ENCODE data around the gene SMARCAD1.
A peak's percentile ranks its signal among the peaks of the same experiment; 100 is the strongest.

The SMARCAD1 gene

DNA sequence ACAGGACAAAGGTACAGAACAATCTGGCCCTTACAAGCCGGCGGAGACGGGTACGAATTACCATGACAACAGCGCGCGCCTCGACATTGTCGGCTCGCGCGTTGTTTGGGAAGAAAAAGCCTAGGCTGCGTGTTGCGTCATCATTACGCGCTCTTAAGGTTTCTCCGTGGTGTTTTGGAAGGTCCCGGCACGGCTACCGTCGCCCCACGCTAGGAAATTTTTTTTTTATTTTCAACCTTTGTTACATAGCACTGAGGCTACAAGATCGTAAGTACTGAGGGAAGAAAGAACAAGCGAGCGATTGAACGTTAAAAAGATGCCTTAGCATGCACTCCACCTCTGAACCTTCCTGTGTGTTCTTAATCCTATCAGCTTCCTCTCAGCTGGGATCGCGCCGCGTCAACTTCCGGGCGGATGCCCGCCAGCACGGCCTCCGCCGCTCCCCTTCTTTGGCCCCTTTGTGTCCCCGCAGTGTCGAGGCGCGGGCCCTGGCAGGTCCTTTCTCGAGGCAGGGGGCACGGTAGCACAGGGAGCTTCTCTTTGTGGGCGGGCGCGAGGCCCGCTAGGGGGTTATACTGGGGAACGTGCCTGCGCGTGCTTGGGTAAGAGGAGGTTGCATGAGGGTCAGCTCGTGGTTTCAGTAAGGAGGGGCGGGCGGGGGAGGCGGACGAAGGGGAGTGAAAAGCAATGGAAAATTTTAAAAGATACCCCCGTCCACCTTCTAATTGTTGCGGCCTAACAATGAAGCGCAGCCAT, at the start of gene SMARCAD1:
Gene SMARCAD1, plus strand, starts transcription at position 397 of the 756 bp plus-strand sequence. CDS start 530 bp downstream, outside the sequence.
- DNase-seq = peak; percentile 84

DNA sequence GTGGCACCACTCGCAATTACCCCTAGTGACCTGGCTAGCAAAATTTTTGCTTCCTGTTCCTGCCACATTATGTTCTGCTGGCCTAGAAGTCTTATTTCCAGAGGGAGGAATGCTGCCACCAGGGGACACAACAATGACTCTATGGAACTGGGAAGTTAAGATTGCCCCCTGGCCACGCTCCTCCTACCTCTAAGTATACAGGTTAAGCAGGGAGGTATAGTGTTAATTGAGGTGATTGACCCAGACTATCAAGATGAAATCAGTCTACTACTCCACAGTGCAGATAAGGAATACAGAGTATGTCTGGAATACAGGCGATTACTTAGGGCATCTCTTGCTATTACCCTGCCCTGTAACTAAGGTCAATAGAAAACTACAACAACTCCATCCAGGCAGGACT, 48.8 kb upstream of the SMARCAD1 start:
- no peak for DNase-seq

- DNase-seq = no peak
These were observed 47.9 kb upstream of the SMARCAD1 start for GRCh38 chr4:94159790-94160189.

DNA sequence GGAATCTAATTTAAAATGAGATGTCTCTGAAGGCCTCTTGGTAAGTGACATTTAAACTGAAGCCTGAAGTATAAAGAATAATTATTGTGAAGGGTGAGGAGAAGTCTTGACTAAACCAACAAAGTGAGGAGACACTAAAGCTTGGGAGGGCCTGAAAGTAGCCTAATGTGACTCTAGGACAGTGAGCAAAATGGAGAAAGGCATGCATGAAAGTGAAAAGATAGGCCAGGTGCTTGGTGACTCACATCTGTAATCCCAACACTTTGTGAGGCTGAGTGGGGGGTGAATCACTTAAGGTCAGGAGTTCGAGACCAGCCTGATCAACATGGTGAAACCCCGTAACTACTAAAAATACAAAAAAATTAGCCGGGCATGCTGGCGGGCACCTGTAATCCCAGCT, 46.9 kb upstream of the SMARCAD1 start:
- DNase-seq = no peak

DNA sequence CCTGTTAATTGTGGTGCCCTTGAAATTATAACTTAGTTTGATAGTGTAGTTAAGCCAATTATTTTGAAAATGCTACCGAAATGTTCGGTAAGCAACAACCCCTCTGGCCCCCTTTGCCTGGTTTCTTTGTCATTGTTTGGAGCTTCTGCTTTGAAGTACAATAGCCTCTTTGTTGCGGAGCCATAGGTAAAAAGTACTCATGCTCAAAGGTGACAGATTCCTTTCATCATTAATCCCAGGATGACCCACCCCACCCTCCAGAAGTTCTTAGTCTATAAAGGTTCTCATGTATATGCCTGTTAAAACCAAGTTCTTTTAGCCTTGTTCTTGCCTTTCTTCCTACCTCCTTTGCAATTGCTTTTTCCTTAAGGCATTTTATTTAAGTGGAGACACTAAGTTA, 42.4 kb upstream of the SMARCAD1 start:
- no peak for DNase-seq

- DNase-seq = no peak
These were observed 39.3 kb upstream of the SMARCAD1 start for GRCh38 chr4:94168321-94168720.

DNA sequence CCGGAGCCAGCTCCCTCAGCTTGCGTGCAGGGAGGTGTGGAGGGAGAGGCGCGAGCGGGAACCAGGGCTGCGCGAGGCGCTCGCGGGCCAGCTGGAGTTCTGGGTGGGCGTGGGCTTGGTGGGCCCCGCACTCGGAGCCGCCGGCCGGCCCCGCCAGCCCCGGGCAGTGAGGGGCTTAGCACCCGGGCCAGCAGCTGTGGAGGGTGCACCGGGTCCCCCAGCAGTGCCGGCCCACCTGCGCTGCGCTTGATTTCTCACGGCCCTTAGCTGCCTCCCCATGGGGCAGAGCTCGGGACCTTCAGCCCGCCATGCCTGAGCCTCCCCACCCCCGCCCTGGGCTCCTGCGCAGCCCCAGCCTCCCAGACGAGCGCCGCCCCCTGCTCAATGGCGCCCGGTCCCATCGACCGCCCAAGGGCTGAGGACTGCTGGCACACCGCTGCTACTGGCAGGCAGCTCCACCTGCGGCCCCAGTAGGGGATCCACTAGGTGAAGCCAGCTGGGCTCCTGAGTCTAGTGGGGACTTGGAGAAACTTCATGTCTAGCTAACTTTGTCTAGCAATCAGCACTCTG, 37.8 kb upstream of the SMARCAD1 start:
- DNase-seq = no peak

DNA sequence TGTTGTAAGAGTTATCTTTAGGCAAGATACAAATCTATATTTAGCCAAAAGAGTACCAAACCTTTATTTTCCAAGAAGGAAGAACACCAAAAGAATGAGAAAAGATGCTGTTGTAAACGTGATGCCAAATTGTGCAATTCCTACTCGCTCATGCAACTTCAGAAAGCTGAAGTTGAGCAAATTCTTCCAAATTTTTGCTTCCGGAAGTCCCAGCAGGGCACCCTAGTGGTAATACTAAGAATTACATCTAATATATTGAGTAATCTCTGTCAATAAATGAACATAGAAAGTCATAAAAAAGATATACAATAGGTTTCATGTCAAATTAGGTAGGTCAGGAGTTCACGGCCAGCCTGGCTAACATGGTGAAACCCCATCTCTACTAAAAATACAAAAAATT, 36.0 kb upstream of the SMARCAD1 start:
- DNase-seq = no peak

DNA sequence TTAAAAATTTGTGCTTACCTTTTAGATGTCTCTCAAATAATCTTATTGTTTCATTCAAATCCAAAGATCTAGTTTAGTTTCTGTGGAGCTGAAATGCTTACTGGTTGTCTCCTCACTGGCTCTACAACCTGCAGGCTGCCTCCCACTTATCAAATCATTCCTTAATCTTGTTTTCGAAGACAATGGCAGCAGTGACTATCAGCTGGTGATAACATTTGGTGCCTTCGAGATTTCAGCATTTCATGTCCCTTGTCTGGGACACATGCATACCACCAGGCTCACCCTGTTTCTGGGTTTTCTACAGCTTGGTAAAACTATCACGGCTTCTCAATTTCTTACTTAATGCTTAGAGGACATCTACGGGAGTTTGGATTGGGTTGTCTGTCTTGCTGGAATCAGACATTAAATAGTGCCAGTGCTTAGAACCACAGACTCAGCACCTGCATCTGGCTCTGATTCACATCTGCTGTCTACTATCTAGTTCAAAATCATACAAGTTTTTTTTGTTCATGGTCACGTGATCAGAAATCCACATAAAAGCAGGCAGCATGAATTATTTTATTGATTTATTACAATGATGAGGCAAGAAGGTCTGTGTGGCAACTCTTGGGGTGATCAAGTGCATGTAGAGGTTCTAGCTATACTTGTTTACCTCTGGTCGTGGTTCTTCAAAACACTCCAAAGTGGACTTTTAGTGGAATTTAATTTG, 32.0 kb upstream of the SMARCAD1 start:
- no peak for DNase-seq

DNA sequence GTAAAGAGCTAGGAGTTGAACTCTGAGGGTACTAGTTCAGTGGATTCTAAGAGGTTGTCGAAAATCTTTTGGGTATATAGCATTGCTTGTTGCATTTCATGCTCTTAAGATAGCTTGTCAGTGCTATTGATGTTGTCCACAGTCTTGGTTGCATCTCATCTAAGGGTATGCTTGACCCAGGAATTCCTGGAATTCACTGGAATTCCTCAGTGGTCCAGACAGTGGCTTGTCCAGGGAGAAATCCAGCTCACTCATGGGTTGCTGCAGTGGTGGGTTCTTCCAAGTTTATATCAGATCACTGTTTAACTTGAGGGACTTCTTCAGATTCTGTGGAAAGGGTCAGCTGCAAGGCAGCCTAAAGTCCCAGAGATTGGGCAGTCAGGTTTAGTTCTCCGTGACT, 29.8 kb upstream of the SMARCAD1 start:
- DNase-seq = no peak

DNA sequence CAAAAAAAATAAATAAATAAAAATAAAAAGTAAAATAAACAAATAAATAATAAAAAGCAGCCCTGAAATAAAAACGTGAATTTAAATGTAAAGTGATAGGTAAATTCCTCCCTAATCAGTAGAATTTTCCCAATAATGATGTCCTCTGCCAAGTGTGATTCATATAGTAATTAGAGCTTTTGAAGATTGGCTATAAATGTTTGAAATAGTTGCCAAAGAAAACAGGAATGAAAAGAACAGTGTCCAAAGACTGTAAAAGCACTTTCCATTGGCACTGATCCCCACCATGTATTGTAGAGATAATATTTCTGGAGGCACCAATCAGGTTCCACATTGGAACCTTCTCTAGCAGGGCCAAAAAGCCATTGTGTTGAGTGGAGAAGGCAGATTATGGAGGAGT, 25.9 kb upstream of the SMARCAD1 start:
- DNase-seq = peak; percentile 2

DNA sequence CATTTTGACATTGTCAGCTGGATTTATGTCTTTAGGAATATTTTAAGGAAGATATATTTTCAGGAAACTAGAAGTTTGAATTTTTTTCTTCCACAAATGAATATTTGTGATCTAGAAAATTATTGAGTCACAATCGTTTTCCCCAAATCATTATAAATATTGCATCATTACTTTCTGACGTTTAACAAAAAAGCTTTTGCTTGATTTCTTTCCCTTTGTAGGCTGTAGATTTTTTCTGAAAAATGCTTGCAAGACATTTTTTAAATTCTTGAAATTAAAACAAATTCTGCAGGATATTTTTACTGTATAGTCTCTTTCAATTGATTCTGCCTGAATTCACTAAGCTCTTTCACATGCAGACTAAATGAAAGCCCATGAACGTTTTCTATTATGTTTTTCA, 4.9 kb upstream of the SMARCAD1 start:
- no peak for DNase-seq

DNA sequence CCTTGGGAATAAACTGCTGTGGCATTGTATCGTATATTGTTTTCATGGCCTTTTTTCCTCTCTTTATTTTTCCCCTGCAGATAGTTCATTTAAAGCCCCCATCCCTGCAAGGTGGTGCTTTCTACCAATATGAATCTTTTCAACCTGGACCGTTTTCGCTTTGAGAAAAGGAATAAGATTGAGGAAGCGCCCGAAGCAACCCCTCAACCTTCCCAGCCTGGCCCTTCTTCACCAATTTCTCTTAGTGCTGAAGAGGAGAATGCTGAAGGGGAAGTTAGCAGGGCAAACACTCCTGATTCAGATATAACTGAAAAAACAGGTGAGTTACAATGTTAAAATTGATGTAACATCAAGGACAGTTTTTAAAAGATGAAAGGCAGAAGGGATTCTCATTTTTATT, 601 bp downstream of the SMARCAD1 start:
- no peak for DNase-seq

DNA sequence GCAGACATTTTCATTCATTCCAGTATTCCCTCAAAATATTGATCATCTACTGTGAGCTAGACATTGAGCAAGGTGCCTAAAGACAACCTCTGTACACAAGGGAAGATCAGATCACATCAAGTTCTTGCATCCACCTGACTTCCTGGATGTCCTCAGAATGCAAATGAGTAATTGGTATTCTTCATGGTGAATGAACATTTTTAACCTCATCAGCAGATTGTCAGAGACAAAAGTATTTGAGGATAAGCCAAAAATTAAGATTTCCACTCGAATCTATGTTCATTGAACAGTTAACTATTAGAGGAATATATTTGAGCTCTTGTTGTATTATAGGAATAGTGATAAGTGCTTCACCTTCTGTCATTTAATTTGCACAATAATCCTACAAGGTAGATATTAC, 1.3 kb downstream of the SMARCAD1 start:
- DNase-seq = no peak

DNA sequence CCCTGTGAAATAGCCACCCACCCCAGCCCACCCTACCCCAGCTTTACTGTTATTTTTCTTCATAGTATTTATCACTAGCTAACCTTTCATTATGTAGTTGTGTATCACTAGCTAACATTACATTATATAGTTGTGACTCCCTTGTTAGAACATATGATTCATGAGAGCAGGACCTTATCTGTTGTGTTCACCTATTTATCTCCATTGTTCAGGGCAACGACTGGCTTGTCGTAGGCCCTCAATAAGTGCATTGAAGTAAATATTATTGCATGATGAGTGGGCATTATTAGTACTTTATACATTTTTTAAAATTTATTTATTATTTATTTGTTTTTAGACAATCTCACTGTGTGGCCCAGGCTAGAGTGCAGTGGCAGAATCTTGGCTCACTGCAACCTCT, 4.2 kb downstream of the SMARCAD1 start:
- no peak for DNase-seq

DNA sequence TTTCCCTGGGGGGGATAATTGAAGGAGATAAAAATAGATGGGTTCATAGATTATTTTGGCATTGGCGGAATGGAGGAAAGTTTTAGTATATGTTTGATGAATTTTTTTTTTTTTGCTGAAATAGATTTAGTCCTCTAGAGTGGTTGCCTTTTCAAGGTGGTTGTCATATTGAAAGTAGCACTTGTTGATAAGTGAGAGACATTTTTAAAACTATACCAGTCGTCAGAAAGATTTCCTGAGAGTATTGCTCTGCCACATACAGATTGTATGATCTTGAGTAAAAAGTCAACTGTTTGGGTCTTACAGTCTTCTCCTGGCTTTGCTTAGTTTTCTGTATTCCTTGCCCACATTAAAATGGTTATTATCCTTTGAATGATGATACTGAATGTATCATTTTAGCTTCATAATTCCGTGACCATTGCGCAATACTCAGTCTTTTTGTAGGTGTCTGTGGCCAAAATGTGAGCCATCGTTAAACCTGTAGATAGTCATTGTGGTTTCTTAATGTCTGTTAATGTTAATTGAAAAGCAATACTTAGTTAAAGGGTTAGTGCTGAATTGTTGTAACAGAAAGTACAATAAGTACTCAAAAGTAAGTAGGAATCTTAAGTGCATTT, 7.1 kb downstream of the SMARCAD1 start:
- no peak for DNase-seq

DNA sequence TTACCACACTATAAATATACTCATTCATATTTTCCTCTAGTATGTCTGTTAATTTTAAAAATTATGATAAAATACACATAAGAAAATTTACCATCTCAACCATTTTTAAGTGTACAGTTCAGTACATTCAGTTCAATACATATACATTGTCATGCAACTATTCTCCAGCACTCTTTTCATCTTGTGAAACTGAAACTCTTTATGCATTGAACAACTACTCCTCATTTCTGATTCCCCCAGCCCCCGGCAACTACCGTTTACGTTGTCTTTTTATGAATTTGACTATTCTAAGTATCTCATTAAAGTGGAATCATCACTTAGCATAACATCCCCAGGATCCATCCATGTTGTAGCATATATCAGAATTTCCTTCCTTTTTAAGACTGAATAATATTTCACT, 8.7 kb downstream of the SMARCAD1 start:
- DNase-seq = no peak

DNA sequence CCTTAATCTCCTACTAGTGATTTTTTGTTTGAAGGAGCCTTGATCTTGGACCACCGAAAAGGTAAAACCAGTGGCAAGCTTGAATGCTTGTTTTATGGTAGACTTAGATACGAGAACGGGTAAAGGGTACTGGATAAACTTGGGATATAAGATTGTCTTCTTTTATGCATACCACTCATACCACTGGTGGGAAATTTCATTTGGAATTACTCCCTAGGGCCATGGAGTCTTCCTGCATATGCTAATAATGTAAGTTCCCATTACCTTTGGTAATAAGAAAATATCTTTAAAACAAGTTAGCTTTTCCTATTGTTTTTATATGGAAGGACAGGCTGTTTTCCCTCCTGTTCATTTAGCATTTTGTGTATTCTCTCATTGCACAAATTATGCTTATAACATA, 11.7 kb downstream of the SMARCAD1 start:
- DNase-seq = no peak

DNA sequence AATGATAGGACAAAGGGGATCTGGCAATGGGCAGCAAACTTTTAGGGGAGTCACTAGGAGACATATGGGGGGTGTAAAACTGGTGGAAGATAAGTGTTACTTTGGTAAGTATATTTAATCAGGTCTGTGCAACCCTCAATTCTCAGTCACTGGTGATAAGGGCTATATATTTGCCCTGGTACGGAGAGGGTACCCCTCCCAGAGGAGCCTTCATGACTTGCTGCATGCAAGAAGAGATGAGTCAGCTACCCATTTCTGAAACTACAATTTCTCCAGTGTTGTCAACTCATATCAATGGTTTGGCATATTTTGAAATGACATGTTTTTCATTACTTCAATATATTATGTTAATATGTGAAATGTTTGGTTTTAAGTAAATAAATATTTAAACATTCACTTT, 14.3 kb downstream of the SMARCAD1 start:
- DNase-seq = no peak

- DNase-seq = no peak
These were observed 17.8 kb downstream of the SMARCAD1 start for GRCh38 chr4:94225449-94225848.

DNA sequence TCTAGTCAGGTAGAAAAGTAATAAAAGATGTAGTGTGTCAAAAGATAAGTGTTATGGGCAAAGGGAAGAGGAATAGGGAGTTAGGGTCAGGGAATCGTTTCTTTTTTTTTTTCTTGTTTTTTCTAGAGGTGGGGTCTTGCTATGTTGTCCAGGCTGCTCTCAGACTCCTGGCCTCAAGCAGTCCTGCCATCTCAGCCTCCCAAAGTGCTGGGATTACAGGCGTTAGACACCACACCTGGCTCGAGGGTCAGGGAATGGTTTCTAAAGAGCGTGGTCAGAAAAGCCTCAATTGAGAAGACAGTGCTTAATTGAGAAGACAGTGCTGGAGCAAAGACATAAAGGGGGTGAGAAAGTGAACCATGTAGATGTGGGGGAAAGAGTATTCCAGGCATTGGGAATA, 19.1 kb downstream of the SMARCAD1 start:
- no peak for DNase-seq

- DNase-seq = no peak
These were observed 21.0 kb downstream of the SMARCAD1 start for GRCh38 chr4:94228493-94229216.

DNA sequence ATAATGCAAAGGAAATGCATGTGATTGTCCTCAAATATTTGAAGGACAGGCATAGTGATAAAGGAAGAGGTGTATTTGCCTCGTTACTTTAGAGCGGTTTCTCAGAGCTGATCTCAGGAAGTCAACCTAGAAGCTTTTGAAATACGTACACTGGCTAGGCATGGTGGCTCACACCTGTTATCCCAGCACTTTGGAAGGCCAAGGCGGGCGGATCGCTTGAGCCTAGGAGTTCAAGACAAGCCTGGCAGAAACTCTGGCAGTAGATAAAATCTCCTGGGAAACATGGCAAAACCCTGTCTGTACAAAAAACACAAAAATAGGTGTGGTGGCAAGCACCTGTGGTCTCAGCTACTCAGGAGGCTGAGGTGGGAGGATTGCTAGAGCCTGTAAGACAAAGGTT, 24.9 kb downstream of the SMARCAD1 start:
- DNase-seq = no peak

All from NCI-H446 treated with DMSO at 0.1 percent for 48 hours (cell line).